NB4 (cell line): ENCODE measurements around the gene KRT72.

Experiments
- CTCF ChIP-seq: IDR thresholded peaks from one replicate; pipeline ENCODE4 v1.5.1; 2012; ENCODE audit warnings: low read depth, low read length
- POLR2A ChIP-seq: IDR thresholded peaks from 2 replicates; pipeline ENCODE4 v1.6.1; 2011; ENCODE audit warnings: mild to moderate bottlenecking; ENCODE audit not compliant: insufficient read length; ENCODE audit errors: extremely low read depth

- TF ChIP-seq CTCF: no peak
- TF ChIP-seq POLR2A: no peak
Measured at GRCh38 chr12:52632656-52633055, 31.4 kb upstream of the KRT72 start.
